Lung microvascular endothelial cell (primary cell): ENCODE results near the gene TIMM21. TPM values are rescaled to one million over a fixed set of nuclear protein-coding genes. Genes with fewer than 3 reads are reported as not detected.
A peak's percentile ranks its signal among the peaks of the same experiment; 100 is the strongest.

ENCODE experiments used
- DNase-seq, 2 donors: peaks; one replicate each; pipeline versions ENCODE4 v3.0.0 to v3.0.0-alpha.2; 2010; ENCODE audit warnings: low read depth in 2 of 2
- total RNA-seq: library from RNA; depleted of rRNA; stranded (reverse); fragments of >200 nt; gene quantifications from 2 replicates; pipeline ENCODE4 v1.2.1, GENCODE V29; 2014

Gene TIMM21
- total RNA-seq, 1 donor from 2014 or later: 27.4 TPM

DNA sequence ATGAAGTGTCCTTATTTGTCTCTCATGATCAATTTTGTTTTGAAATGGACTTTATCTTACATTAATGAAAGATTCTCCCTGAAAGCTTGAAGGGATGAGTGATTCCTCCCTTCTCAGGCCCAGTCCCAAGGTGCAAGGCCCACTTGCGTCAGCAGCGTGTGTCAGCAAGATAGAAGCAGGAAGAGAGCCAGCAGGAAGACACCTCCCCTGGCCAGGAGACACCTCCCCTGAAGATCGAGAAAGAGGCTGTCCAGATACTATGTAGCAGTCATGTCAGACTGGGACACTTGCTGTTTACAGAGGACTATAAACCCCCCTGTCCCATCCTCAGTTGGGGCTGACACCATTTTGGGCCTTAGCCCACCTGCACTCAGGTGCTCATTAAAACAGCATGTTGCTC, 38.3 kb downstream of the TIMM21 start:
- DNase-seq: no peak

DNA sequence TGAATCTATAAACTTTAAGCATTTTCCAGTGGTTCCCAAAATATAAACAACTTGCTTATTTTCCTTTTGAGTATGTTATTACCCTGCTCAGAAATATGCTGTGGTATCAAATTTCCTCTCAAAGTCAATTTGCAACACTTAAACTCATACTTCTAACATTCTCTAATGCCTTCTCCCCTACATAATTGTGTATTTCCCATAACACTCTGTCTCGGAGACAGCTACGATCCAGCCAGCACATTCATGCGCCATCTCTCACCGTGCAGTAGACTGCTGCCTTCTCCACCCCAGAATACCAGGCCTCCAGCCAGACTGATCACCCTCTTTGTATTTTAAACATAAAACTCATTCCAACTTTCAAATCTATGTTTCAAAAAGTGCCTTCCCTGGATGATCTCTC, 41.8 kb downstream of the TIMM21 start:
- DNase-seq: no peak

DNA sequence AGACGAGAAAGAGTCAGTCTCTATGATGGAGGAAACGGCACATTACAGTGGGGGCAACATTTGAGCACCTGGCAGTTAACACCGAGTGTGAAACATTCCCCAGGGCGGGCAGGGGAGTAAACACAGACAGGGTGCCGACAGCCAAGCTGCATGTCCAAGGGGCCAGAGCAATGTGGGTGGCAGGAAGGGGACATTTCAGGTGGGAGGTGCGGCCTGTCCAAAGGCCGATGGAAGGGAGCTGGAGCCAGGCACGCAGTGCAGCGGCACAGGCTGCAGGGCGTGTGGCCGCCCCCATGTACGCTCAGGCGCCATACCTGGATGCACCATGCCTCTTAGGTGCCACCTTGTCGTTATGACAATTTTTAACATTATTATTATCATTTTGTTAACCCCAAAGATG, 43.3 kb downstream of the TIMM21 start:
- DNase-seq: no peak

GRCh38 chr18:74194691-74195090, 46.4 kb downstream of the TIMM21 start:
- DNase-seq: no peak

DNA sequence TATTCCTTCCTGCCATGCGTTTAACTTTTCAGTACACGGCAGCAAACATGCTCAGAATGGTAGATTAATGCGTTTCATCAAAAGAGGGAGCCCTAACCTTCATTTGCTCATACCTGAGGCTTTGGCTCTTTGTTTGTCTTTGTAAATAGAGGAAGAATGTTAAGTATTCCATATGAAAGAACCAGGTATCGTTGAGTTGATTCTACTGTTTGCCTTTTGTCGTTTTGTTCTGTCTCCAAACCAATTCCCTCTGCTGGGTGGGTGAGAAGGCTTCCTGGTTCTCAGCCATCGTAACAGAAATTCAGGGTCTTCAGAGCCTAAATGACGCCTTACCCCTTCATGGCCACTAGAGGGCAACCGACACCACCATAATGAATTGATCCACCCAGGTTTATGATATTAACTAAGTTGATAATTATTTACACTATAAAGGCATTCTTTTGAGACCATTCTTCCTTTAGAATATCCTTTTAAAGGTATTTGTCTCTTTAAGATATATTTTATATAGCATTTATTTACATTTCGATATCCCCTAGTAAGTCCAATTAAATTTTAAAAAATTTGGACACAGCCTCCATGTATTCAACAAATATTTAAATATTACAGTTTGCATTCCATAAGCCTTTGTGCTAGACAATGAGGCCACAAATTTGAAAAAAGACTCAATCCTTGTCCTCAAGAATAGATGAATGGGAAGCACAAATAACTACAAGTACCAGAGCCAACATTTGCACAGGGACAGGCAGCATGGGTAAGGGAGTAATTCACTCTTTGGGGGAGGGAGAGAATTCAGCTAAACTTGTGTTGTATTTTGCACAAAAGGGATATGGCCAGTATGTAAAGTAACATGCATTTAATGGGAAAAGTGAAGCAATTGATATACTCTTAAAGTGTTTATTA, 48.1 kb downstream of the TIMM21 start:
- DNase-seq: peak; percentile 72 to 80

DNA sequence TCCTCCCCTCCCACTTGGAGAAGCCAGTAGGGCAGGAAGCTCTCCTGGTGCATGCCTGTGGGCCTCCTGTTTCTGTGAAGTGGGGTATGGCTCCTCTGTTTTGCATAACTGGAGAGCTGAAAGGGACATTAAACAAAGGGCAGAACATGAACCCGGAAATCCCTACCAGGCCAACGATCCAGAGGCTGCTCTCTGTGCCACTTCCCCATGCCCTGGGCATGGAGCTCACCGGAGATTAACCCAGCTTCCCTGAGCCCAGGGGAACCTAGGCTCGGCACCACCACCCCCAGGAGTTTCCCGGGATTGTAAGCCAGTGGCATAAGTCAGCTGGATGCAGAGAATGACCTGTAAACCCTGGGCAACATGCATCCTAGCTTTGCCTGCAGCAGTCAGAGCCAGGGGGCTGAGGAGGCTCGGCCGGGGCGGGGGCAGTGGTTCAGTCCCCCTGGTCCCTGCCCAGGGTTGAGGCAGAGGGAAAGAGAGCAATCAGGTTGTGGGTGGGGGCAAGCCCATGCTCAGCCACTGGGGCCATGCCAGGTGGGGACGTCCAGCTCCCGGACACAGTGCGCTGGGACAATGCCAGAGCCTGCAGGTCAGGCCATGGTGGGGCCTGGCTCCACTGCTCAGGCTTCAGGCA, 49.5 kb downstream of the TIMM21 start:
- DNase-seq: no peak

- no peak for DNase-seq
Measured at GRCh38 chr18:74198453-74198852, 50.1 kb downstream of the TIMM21 start.

- no peak for DNase-seq
Measured at GRCh38 chr18:74200780-74201179, 52.5 kb downstream of the TIMM21 start.

- DNase-seq: no peak
Measured at GRCh38 chr18:74203811-74204210, 55.5 kb downstream of the TIMM21 start.

- peak in 1 of 2 donors; percentile 4 for DNase-seq
Measured at GRCh38 chr18:74204526-74205152, 56.3 kb downstream of the TIMM21 start.

Other genes starting within 250 kb of the TIMM21 start
- 0.20 and 0.22 TPM in 2 replicates for gene FBXO15, start 689 bp upstream of the TIMM21 start, total RNA-seq
- gene CYB5A, start 143.4 kb downstream of the TIMM21 start, total RNA-seq: 18.5 and 27.8 TPM in 2 replicates
- not detected in 2 replicates for gene C18orf63, start 167.3 kb downstream of the TIMM21 start, total RNA-seq